KMS-11 (cell line): ENCODE measurements around the gene POLE.

ENCODE experiments used
- H2AFZ ChIP-seq: fragments of 200-600 bp; sonication (generic); 2 replicates; pipeline ENCODE4 v1.6.1; 2016; ENCODE audit warnings: antibody characterized with exemption, mixed run types, low read depth
- H3K27ac ChIP-seq: fragments of 200-600 bp; sonication (generic); 2 replicates; pipeline ENCODE4 v1.6.1; 2016; ENCODE audit warnings: mild to moderate bottlenecking, mixed run types
- H3K27me3 ChIP-seq: fragments of 200-600 bp; sonication (generic); 2 replicates; pipeline ENCODE4 v1.6.1; 2017; ENCODE audit warnings: mild to moderate bottlenecking, low read depth, mixed run types, moderate library complexity; ENCODE audit not compliant: insufficient read depth
- H3K36me3 ChIP-seq: fragments of 200-600 bp; sonication (generic); 2 replicates; pipeline ENCODE4 v1.6.1; 2017; ENCODE audit warnings: mild to moderate bottlenecking, mixed run types; ENCODE audit not compliant: insufficient read depth
- H3K4me1 ChIP-seq: fragments of 200-600 bp; sonication (generic); 2 replicates; pipeline ENCODE4 v1.6.1; 2016; ENCODE audit warnings: mild to moderate bottlenecking, low read depth, mixed run types; ENCODE audit not compliant: poor library complexity, severe bottlenecking
- H3K4me2 ChIP-seq: fragments of 200-600 bp; sonication (generic); 2 replicates; pipeline ENCODE4 v1.7.0; 2016; ENCODE audit warnings: mild to moderate bottlenecking, mixed run types
- H3K4me3 ChIP-seq: fragments of 200-600 bp; sonication (generic); IDR thresholded peaks from 2 replicates; pipeline ENCODE4 v1.6.1; 2017; ENCODE audit warnings: low read depth, low read length, mixed read lengths; ENCODE audit not compliant: insufficient read depth
- H3K79me2 ChIP-seq: fragments of 200-600 bp; sonication (generic); 2 replicates; pipeline ENCODE4 v1.6.1; 2016; ENCODE audit warnings: low read depth, mixed run types; ENCODE audit not compliant: insufficient read depth
- H3K9ac ChIP-seq: fragments of 200-600 bp; sonication (generic); 2 replicates; pipeline ENCODE4 v1.6.1; 2016; ENCODE audit warnings: mild to moderate bottlenecking, mixed run types
- H4K20me1 ChIP-seq: fragments of 200-600 bp; sonication (generic); 2 replicates; pipeline ENCODE4 v1.6.1; 2016; ENCODE audit warnings: mild to moderate bottlenecking, mixed run types; ENCODE audit not compliant: insufficient read depth
- TF ChIP-seq, protein P1 (sequence below): fragments of 200-600 bp; sonication (generic); conservative IDR thresholded peaks from 2 replicates; pipeline ENCODE4 v1.6.1; 2017; ENCODE audit warnings: low read depth, mild to moderate bottlenecking, antibody characterized with exemption, low read length, moderate library complexity, mixed read lengths

The POLE gene

DNA sequence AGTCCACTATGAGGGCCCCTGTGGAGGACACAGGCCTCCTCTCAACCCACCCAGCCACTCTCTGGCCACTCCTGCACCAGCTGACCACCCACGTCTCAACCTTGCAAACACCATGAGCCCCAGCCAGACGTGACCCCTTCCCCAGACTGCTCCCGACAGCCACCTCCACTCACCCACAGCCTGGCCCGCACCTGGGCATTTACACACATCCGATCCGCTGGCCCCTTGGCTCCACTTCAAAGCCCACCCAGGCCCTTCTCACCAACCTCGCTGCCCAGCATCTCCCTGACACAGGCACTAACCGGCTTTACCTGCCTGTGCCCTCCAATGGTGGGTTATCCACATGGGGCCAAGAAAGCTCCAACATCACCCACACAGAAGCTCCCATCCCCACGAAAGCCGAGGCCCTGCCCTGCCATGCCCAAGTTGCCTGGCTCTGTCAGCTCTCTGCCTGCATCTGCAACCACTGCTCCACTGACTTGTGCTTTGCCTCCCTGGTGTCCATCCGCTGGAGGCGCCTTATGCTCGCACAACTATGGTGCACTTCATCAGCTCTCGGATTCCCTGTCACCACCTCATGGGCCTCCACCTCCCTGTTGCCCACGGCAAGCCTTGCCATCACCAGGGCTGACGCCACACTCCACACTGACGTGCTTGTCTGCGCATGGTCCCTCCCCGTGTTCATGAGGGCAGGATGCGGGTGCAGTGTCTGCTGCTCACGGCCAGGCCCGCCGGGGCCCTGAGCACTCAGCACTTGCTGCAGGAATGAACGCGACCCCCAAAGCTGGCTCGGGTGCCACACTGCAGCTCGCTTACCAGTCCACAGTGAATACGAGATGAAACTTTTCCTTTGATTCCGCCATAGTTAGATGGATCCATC is 51.8 kb downstream of the POLE start:
- Histone ChIP-seq H3K4me2 (no peak overlapping the region), H3K4me1 (no peaks in the 10 kb centered on the region), H3K79me2 (no peaks in the 10 kb centered on the region)

DNA sequence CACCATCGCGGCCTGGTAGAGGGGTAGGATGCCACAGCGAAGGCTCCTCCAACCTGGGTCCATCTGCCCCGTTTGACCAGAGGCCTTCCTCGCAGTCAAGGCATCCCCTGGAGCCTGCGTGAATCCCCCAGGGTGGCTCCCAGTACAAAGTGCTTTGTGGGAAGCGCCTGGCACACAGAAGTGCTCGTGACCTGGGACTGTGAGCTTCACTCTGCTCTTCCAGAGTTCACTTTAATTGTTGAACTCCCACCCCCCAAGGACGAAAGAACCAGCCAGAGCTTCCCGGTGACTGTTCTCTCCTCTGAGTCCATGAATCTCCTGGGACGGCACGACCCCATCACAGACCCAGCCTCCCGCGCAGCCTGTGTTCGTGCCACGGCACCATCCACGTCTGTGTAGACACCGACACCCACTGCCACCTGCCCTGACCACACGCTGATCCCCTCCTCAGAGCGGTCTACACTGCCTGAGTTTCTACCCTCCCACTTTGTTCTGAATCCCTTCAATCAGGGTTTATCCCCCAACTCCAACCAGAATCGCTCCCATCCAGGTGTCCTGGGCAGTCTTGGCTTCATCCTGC is 52.6 kb downstream of the POLE start:
- Histone ChIP-seq H3K36me3 (no peaks in the 10 kb centered on the region; the same call in 1 of the 2 replicates), H3K27ac (no peak overlapping the region), H3K27me3 (no peaks in the 10 kb centered on the region), H3K79me2 (no peaks in the 10 kb centered on the region), H4K20me1 (no peaks in the 10 kb centered on the region), H3K9ac (no peak overlapping the region), H3K4me2 (no peak overlapping the region), H3K4me3 (no peak overlapping the region), H2AFZ (no peak overlapping the region), H3K4me1 (no peaks in the 10 kb centered on the region)
- TF ChIP-seq, protein P1, sequence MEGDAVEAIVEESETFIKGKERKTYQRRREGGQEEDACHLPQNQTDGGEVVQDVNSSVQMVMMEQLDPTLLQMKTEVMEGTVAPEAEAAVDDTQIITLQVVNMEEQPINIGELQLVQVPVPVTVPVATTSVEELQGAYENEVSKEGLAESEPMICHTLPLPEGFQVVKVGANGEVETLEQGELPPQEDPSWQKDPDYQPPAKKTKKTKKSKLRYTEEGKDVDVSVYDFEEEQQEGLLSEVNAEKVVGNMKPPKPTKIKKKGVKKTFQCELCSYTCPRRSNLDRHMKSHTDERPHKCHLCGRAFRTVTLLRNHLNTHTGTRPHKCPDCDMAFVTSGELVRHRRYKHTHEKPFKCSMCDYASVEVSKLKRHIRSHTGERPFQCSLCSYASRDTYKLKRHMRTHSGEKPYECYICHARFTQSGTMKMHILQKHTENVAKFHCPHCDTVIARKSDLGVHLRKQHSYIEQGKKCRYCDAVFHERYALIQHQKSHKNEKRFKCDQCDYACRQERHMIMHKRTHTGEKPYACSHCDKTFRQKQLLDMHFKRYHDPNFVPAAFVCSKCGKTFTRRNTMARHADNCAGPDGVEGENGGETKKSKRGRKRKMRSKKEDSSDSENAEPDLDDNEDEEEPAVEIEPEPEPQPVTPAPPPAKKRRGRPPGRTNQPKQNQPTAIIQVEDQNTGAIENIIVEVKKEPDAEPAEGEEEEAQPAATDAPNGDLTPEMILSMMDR: no peak

More for the DNA sequence above, 51.8 kb downstream of the POLE start:
- TF ChIP-seq, protein P1: no peak
- no peak overlapping the region for H3K4me3 ChIP-seq
- H4K20me1 ChIP-seq: no peaks in the 10 kb centered on the region
- H3K9ac ChIP-seq: no peak overlapping the region
- no peaks in the 10 kb centered on the region; the same call in 1 of the 2 replicates for H3K36me3 ChIP-seq
- H3K27me3 ChIP-seq: no peaks in the 10 kb centered on the region
- H3K27ac ChIP-seq: no peak overlapping the region
- no peak overlapping the region for H2AFZ ChIP-seq

DNA sequence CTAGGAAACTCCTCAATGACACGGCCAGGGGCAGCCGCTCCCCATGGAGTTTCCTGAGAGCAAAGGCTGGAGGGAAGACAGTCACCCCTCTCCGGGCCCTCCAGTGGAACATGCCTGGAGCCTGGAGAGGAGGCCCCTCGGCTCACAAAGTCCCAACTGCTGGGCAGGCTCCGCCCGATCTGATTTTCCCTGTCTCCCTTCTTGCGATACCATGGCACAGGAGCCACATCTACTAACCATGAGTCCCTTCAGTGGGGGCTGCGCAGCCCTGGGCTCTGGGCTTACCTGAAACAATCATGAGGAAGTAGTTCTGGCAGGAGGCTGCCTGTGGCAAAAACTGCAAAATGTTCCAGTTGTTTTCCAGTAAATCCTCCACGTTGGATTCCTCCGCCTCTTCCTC is 53.2 kb downstream of the POLE start:
- no peak overlapping the region for H3K27ac ChIP-seq
- no peaks in the 10 kb centered on the region for H3K4me1 ChIP-seq
- H3K79me2 ChIP-seq: no peaks in the 10 kb centered on the region
- TF ChIP-seq, protein P1: no peak
- H3K9ac ChIP-seq: no peak overlapping the region
- H2AFZ ChIP-seq: no peak overlapping the region
- H3K4me3 ChIP-seq: no peak overlapping the region
- no peaks in the 10 kb centered on the region; the same call in 1 of the 2 replicates for H3K36me3 ChIP-seq
- no peaks in the 10 kb centered on the region for H3K27me3 ChIP-seq
- no peaks in the 10 kb centered on the region for H4K20me1 ChIP-seq
- H3K4me2 ChIP-seq: no peak overlapping the region

DNA sequence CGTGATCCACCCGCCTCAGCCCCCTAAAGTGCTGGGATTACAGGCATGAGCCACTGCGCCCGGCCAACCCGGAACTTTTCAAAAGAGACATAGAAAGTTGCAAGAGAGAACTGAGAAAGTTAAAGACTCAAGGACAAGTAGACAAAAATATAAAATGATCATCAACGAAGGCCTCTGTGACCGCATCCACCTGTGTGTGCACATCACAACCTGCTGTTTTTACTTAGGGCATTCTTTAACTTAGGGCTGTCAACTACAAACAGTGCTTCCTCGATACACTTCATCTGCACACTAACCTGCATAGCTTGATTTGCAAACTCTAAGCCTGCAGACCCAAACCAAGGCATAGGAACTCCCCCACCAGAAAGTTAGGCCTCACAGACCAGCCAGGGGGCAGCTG is 53.7 kb downstream of the POLE start:
- Histone ChIP-seq H3K4me3 (no peak overlapping the region), H3K4me2 (no peak overlapping the region), H3K79me2 (no peaks in the 10 kb centered on the region), H3K27ac (no peak overlapping the region), H3K27me3 (no peaks in the 10 kb centered on the region), H3K36me3 (no peaks in the 10 kb centered on the region; the same call in 1 of the 2 replicates), H4K20me1 (no peaks in the 10 kb centered on the region), H3K9ac (no peak overlapping the region), H3K4me1 (no peaks in the 10 kb centered on the region), H2AFZ (no peak overlapping the region)
- TF ChIP-seq, protein P1: no peak
